GM19035 (cell line): Measurements from ENCODE around the gene KLF17.

Experiments
- ATAC-seq: cut with Tn5 transposase; IDR thresholded peaks from one replicate; pipeline ENCODE4 v1.9.1; 2021; ENCODE audit not compliant: unreplicated experiment

The KLF17 gene

DNA sequence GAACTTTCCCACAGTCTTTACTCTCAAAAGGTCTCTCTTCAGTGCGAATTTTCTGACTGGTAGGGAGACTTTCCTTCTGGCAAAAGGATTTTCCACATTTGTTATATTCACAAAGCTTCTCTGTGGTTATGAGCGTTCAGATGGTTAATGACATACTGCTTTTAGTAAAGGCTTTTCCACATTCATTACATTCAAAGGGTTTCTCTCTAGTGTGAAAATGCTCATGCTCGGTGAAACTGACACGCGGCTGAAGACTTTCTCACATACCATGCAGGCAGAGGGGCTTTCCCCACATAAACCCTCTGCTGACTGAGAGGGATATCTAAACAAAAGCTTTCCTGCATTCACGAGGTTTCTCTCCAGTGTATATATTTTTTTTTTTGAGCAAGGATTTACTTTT is 32.7 kb downstream of the KLF17 start:
- ATAC-seq: no peak

GRCh38 chr1:44151808-44152207 is 33.2 kb downstream of the KLF17 start:
- no peak for ATAC-seq

- no peak for ATAC-seq
Measured at GRCh38 chr1:44152692-44153091, 34.1 kb downstream of the KLF17 start.

DNA sequence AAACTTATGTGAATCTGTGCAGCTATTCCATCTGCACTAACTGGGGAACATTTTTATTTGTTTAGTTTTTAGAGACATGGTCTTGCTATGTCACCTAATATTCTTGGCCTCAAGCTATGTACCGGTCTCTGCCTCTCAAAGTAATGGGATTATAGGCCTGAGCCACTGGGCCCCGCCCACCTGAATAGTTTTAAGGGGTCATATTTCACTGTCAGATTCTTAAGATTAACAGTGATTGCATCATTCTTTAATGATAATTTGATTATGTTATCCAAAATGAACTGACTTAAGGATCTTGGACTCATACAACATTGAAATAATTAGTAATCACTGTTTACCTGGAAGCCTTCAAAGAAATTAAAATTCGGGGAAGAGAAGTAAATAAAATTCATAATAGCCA is 35.4 kb downstream of the KLF17 start:
- no peak for ATAC-seq

DNA sequence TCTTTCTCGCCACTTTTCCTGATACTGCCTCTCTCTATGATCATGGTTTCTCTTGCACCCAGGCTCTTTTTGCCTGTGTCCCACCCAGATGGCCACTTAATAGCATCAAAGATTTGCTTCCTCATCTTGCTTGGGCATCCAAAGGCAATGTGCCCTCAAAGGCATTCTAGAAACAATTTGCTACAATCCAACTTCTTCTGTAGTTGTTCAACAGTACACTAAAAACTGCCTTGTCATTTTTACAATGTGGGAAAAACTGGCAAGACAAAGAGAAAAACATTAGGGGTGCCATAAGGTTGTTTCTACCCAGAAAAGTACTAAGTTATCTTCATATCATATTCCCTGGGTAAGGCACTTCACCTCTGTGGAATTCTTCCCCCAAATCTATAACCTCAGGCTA is 39.3 kb downstream of the KLF17 start:
- ATAC-seq: no peak

- no peak for ATAC-seq
Measured at GRCh38 chr1:44158871-44159270, 40.2 kb downstream of the KLF17 start.

DNA sequence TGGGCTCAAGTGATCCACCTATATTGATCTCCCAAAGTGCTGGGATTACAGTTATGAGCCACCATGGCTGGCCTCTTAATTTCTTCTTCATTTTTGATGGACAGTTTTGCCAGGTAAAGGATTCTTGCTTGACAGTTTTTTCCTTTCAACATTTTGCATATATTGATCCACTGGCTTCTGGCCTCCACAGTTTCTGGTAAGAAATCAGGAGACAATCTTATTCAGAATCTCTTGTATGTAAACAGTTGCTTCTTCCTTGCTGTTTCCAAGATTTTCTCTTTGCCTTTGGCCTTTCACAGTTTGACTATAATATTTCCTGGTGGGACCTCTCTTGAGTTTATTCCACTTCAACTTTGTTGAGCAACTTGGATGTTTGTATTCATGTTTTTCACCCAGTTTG is 42.9 kb downstream of the KLF17 start:
- ATAC-seq: no peak

DNA sequence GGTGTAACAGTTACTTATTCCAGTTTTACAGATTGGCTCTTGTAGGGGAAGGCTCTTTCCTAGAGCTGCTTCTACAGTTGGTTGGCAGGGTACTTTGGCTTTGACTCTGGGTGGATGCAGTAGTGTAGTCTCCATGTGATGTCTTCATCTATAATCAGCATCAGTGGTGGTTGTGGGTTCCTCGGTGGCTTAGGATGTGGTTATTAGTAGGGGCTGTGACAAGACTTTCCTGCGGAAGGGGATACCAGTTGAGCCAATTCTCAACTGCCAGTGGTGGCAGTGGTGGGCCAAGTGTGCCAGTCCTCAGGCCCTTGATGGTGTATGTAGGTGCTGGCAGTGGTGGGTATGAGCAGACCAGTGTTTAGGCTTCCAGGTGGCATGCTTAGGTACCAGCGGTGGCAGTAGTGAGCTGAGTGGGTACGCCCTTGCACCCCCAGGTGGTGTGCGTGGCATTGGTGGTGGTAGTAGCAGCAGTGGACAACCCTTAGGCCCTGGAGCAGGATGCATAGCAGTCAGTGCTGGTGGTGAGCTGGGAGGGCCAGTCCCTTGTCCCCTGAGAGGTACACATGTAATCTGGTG is 50.0 kb downstream of the KLF17 start:
- ATAC-seq: no peak

DNA sequence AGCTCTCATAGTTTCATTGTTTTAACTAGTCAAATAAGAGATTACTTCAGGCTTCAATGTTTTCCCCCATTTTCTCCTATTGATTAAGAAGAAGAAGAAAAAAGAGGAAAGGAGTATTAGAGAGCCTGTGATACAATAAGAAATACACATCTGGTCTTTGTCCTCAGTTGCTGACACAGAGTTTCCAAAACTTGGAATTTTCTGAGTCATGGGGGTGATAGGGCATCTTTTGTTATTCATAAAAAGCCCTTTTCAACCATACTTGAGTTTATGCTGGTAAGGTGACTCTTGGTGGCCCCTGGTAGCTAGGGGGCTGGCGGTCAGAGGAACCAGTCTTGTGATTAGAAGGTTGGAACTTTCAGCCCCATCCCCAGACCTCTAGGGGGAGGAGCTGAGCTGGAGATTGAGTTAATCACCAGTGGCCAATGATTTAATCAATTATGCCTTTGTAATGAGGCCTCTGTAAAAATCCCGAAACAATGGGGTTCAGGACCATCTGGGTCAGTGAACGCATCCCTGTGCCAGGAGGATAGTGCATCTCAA is 51.7 kb downstream of the KLF17 start:
- ATAC-seq: no peak

DNA sequence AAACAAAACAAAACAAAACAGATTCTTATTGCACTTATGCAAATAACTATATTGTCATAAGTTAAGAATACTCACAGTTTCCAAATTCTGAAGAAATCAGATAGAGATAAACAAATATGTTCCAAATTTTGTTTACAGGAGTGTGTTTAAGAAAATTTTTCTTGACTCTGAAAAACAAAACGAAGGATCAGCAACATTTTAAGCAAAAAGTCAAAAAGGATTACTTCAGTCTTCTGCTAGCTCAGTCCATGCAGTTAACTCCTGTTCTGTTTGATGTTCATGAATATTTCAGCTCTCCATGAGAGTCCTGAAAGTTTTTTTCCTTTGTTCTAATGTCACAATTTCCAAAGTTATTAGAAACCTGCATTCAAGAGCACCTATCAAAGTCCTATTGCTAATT is 56.0 kb downstream of the KLF17 start:
- no peak for ATAC-seq
